Endodermal cell (in vitro differentiated cells): ENCODE results near the gene SCPEP1. TPM values are rescaled to one million over a fixed set of nuclear protein-coding genes. Genes with fewer than 3 reads are reported as not detected.

ENCODE experiments used
- DNase-seq: peaks from one replicate; pipeline ENCODE4 v3.0.0-alpha.2; 2017
- H3K27ac ChIP-seq: 2 replicates; pipeline ENCODE4 v1.5.1; 2013; ENCODE audit warnings: mild to moderate bottlenecking, low read depth, low read length, moderate library complexity
- H3K27me3 ChIP-seq: 2 replicates; pipeline ENCODE4 v1.6.1; 2013; ENCODE audit warnings: mild to moderate bottlenecking, low read length, moderate library complexity; ENCODE audit not compliant: insufficient read depth, control insufficient read depth, poor library complexity, severe bottlenecking
- H3K36me3 ChIP-seq: 2 replicates; pipeline ENCODE4 v1.7.0; 2013; ENCODE audit warnings: mild to moderate bottlenecking, low read length, moderate library complexity; ENCODE audit not compliant: control insufficient read depth, insufficient read depth
- H3K4me1 ChIP-seq: one replicate; pipeline ENCODE4 v1.7.0; 2013; ENCODE audit warnings: low read length; ENCODE audit not compliant: control insufficient read depth, insufficient read depth
- H3K4me3 ChIP-seq: 2 replicates; pipeline ENCODE4 v1.5.1; 2013; ENCODE audit warnings: mild to moderate bottlenecking, low read length, moderate library complexity
- H3K9ac ChIP-seq: 2 replicates; pipeline ENCODE4 v1.6.1; 2013; ENCODE audit warnings: mild to moderate bottlenecking, low read length, moderate library complexity; ENCODE audit not compliant: poor library complexity, severe bottlenecking; ENCODE audit errors: extremely low read depth
- H3K9me3 ChIP-seq: 2 replicates; pipeline ENCODE4 v1.6.1; 2013; ENCODE audit warnings: mild to moderate bottlenecking, low read length, moderate library complexity; ENCODE audit not compliant: control insufficient read depth
- H3K27ac Mint-ChIP-seq: 2 replicates; pipeline ENCODE4 v1.8.0; 2020; ENCODE audit warnings: mixed read lengths
- H3K27me3 Mint-ChIP-seq: 2 replicates; pipeline ENCODE4 v1.8.0; 2021; ENCODE audit warnings: mild to moderate bottlenecking, mixed read lengths; ENCODE audit not compliant: insufficient read depth
- H3K36me3 Mint-ChIP-seq: 2 replicates; pipeline ENCODE4 v1.8.0; 2020; ENCODE audit warnings: low read depth, mixed read lengths
- H3K4me1 Mint-ChIP-seq: 2 replicates; pipeline ENCODE4 v1.8.0; 2020; ENCODE audit warnings: mixed read lengths
- H3K4me3 Mint-ChIP-seq: 2 replicates; pipeline ENCODE4 v1.8.0; 2020; ENCODE audit warnings: mild to moderate bottlenecking, moderate library complexity, mixed read lengths
- H3K9me3 Mint-ChIP-seq: 2 replicates; pipeline ENCODE4 v1.8.0; 2020; ENCODE audit warnings: mild to moderate bottlenecking, mixed read lengths
- WGBS, 2 experiments: methylation state at CpG; one replicate each; pipeline versions ENCODE4 v1.1.5 to v1.1.7; 2013; ENCODE audit warnings: missing lambda C conversion rate in 2 of 2, mixed read lengths in 1 of 2; ENCODE audit not compliant: insufficient coverage in 1 of 2, insufficient read length in 1 of 2; 5-methylcytosine and 5-hydroxymethylcytosine counted together
- total RNA-seq, 2 donors: library from RNA; stranded (reverse); fragmentation: NEBNext Ultra II Directional in 1 of 2; extraction: Animal tissue kit (Norgen Biotek cat#: 25700) in 1 of 2; gene quantifications; 2 replicates in 1 of 2; 3 replicates in 1 of 2; pipeline ENCODE4 v1.2.1, GENCODE V29; 2021
- TF ChIP-seq, protein P1 (sequence below): fragments of 200-600 bp; sonication (generic); conservative IDR thresholded peaks from 2 replicates; pipeline ENCODE4 v1.5.0; 2021; ENCODE audit warnings: antibody characterized with exemption, mild to moderate bottlenecking

SCPEP1 gene
- total RNA-seq, 2 donors from 2014 or later: 28.5 to 30.8 TPM

DNA sequence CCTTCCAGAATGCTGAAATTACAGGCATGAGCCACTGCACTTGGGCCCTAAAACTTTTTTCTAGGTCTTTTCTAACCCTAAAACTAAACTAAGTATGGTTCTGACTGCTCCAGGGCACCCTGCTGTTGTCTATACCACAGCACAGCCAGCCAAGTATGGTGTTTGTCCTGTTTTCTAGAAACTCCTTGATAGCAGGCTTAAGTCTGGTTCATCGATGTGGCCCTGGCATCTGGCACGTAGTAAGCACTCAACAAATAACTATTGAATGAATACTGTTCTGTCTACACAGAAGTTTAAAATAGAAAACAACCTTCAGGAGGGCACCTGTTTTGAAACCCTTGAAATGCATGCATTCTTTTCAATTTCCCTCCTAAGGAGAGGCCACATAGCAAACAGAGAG, 62.6 kb downstream of the SCPEP1 start:
- Mint-ChIP-seq H3K4me1 (no peaks in the 10 kb centered on the region), H3K27ac (no peak overlapping the region), H3K27me3 (peaks cover 8% of the 10 kb centered on the region), H3K36me3 (no peaks in the 10 kb centered on the region), H3K4me3 (no peak overlapping the region), H3K9me3 (no peaks in the 10 kb centered on the region)
- Histone ChIP-seq H3K4me3 (no peak overlapping the region), H3K9me3 (no peaks in the 10 kb centered on the region), H3K4me1 (no peaks in the 10 kb centered on the region), H3K27ac (no peak overlapping the region), H3K9ac (no peak overlapping the region), H3K36me3 (no peaks in the 10 kb centered on the region), H3K27me3 (no peaks in the 10 kb centered on the region)
- TF ChIP-seq, protein P1, sequence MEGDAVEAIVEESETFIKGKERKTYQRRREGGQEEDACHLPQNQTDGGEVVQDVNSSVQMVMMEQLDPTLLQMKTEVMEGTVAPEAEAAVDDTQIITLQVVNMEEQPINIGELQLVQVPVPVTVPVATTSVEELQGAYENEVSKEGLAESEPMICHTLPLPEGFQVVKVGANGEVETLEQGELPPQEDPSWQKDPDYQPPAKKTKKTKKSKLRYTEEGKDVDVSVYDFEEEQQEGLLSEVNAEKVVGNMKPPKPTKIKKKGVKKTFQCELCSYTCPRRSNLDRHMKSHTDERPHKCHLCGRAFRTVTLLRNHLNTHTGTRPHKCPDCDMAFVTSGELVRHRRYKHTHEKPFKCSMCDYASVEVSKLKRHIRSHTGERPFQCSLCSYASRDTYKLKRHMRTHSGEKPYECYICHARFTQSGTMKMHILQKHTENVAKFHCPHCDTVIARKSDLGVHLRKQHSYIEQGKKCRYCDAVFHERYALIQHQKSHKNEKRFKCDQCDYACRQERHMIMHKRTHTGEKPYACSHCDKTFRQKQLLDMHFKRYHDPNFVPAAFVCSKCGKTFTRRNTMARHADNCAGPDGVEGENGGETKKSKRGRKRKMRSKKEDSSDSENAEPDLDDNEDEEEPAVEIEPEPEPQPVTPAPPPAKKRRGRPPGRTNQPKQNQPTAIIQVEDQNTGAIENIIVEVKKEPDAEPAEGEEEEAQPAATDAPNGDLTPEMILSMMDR: no peak
- DNase-seq: no peak
- WGBS, 2 experiments: 93% methylated on average over 2 of the region's 2 CpGs; no CpG with 5 or more reads in 1 of the 2 experiments

DNA sequence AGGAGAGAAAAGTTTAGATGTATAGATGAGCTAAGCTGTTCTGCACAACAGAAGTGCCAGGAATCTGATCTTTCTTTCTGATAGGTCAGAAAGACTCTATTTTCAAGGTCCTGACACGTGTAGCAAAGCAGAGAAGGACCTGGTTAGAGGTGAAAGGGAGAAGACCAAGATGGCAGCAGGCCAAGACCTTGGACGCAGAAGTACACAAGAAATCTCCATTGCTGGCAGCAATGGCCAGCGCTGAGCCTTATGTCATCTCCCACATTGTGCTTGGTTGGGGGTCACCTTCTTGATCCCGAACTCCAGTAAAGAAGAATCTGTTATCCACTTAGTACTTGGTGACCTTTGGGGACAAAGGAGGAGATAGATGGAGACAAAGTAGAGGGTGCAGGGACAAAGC, 65.3 kb downstream of the SCPEP1 start:
- 89 to 96% methylated on average over 4 of the region's 4 CpGs for WGBS, 2 experiments
- Mint-ChIP-seq H3K4me1 (no peaks in the 10 kb centered on the region), H3K27me3 (peaks cover 1% of the 10 kb centered on the region), H3K36me3 (no peaks in the 10 kb centered on the region), H3K27ac (no peak overlapping the region), H3K4me3 (no peak overlapping the region), H3K9me3 (no peaks in the 10 kb centered on the region)
- no peak for DNase-seq
- no peaks in the 10 kb centered on the region for H3K36me3 ChIP-seq
- H3K9me3 ChIP-seq: no peaks in the 10 kb centered on the region
- H3K27me3 ChIP-seq: no peaks in the 10 kb centered on the region
- no peak overlapping the region for H3K9ac ChIP-seq
- H3K4me3 ChIP-seq: no peak overlapping the region
- TF ChIP-seq, protein P1: no peak
- no peak overlapping the region for H3K27ac ChIP-seq
- H3K4me1 ChIP-seq: no peaks in the 10 kb centered on the region

DNA sequence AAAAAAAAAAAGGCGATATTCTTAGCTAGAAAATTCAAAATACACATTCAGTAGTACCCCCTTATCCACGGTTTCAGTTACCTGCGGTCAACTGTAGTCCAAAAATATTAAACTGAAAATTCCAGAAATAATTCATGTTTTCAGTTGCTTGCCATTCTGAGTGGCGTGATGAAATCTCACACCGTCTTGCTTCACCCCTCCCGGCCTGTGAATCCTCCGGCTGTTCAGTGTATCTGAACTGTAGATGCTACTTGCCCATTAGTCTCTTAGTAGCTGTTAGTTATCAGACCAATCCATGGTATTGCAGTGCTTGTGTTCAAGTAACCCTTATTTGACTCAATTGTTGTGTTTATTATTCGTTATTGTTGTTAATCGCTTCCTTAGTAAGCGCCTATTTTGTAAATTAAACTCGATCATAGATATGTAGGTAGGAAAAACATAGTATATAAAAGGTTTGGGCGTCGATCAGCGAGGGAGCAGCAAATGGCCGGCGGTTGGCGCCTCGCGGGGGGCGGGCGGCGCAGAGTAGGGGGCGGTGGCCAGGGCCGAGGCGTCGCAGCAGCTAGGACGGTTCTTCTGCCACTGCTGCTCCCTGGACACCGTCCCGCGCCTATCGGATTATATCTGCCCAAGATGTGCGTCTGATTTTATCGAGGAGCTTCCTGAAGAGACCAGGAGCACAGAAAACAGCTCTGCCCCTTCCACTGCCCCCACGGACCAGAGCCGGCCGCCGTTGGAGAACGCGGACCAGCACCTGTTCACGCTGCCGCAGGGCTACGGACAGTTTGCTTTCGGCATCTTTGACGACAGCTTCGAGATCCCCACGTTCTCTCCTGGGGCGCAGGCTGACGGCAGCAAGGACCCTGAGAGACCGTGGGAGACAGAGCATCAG, 67.3 kb downstream of the SCPEP1 start:
- H3K4me3 ChIP-seq: no peak overlapping the region
- H3K36me3 ChIP-seq: no peaks in the 10 kb centered on the region
- no peaks in the 10 kb centered on the region for H3K27me3 ChIP-seq
- no peaks in the 10 kb centered on the region for H3K9me3 Mint-ChIP-seq
- H3K9ac ChIP-seq: no peak overlapping the region
- no peak overlapping the region for H3K27ac ChIP-seq
- no peaks in the 10 kb centered on the region for H3K4me1 ChIP-seq
- H3K9me3 ChIP-seq: no peaks in the 10 kb centered on the region
- no peak overlapping the region for H3K4me3 Mint-ChIP-seq
- 94 to 95% methylated on average over 46 to 48 of the region's 49 CpGs for WGBS, 2 experiments
- TF ChIP-seq, protein P1: no peak
- no peaks in the 10 kb centered on the region for H3K36me3 Mint-ChIP-seq
- H3K27ac Mint-ChIP-seq: no peak overlapping the region
- H3K27me3 Mint-ChIP-seq: peaks cover 1% of the 10 kb centered on the region
- DNase-seq: no peak
- no peaks in the 10 kb centered on the region for H3K4me1 Mint-ChIP-seq
